AG08396 (cell line): ENCODE data around the gene DIAPH2.
A peak's percentile ranks its signal among the peaks of the same experiment; 100 is the strongest.
"Not testable (repeated sequence)": the region's sequence is repeated elsewhere in the genome, so short reads cannot be mapped to it uniquely, and the experiment has no call there.

Source experiments
- DNase-seq: peaks from one replicate; pipeline ENCODE4 v3.0.0; 2012; ENCODE audit warnings: low spot score, mixed read lengths

The DIAPH2 gene

DNA sequence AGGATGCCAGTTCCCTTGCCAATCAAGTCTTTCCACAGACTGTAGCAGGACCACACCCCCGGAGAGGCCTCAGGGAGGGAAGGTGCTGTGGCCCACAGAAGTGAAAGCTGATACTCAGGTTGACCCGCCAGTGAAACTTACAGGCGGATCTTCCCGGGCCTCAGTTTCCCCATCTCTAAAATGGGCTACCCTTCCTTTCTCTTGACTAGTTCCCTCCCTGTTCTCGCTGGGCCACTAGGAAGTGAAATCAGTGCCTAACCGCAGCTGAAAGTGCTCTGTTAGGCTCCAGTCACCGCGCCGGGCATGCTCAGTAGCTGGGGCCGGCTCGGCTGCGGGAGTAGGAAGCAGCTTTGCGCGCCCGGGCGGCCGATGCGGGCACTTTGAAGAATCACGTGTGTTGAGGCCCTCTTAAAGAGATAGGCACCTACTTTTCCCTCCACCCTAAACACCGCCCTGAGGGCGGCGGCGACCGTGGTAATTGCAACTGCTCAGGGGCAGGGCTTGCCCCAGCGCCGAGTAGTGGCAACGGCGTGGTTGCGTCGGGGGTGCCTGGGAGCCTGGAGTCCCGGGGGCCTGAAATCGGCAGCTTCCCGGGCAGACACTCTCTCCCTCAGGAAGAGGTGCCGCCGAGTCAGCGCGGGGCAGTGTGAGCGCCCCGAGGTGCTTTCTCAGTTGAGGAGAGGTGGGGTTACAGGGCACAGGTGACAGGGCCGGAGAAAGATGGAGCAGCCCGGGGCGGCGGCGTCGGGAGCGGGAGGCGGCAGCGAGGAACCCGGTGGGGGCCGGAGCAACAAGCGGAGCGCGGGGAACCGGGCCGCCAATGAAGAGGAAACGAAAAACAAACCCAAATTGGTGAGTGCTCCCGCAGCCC, at the start of gene DIAPH2:
Gene DIAPH2, plus strand, starts transcription at position 504 of the 871 bp plus-strand sequence.
- peak; percentile 66 for DNase-seq

DNA sequence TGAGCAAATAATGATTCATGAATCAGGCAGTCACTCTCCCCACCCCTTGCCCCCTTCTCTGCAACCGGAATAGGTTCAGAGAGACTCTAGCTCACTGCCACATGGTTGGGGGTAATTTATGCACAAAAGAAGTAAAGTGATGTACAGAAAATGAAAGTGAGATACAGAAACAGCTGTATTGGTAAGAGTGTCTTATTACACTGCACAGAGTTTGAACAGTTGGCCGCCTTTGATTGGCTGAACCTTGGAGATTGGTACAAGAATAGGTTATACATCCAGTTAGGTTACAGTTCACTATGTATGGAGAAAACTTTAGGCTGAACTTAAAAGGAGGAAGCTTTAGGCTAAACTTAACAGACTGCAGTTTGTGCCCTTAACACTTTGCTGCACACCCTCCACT, 34.6 kb upstream of the DIAPH2 start:
- no peak for DNase-seq

DNA sequence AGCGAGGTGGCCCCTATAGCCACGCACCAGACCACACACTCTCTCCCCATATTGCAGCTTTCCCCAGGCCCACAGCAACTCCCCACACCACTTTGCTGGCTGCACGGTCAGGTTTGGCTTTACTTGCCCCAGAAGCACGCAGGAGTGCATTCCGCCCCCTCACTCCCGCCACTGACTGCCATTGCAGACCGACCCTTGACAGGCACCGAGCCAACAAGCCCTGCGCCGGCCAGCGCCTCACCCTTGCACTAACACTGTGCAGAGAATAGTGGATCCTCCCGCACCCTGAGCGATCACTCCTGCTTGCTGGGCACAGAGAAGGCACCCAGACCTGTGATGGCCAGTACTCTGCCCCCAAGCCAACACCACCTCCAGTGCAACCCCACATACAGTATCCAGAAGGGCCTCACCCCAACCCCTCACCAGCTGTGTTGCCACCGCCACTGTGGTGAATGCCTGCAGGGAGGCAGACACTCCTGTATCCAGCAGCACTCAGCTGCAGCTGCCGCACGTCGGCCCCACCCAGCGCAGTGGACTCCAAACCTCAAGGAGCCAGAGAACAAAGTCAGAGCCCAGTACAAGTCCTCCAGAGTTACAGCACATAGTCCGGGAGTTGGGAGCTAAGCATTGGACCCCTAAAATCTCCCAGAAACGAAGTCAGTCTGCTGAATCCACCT, 28.6 kb upstream of the DIAPH2 start:
- no peak for DNase-seq

DNA sequence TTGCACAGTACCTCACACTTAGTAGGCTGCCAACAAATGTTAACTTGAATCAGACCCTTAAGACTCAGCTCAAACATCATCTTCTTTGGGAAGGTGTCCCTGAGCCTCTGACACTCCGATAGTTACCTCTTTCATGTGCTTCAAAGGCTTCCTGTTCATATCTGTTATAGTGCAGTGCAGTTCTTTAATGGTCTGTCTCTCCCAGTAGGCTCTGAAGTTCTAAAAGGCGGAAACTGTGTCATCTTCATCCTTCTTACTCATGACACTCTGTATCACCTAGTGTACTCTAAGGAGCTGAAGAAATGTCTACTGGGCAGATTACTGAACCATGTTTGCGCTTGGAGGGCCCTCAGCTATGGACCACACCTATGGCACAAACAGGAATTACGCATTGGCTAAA, 2.1 kb upstream of the DIAPH2 start:
- DNase-seq: no peak

DNA sequence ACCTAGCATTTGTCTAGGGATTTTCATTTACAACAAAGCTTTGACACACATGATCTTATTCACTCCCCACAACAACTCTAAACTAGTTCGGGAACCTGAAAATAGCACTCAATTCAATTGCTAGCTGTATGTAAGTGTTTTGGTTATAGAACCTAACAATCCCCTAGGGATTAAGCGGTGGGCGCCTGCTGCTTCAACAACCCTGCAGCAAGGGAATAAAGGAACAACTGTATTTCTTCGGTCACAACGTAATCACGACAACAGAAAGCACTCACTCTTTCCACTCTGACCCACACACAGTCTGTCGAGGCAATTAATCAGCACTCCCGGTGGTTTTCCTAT, 674 bp upstream of the DIAPH2 start:
- DNase-seq: no peak

DNA sequence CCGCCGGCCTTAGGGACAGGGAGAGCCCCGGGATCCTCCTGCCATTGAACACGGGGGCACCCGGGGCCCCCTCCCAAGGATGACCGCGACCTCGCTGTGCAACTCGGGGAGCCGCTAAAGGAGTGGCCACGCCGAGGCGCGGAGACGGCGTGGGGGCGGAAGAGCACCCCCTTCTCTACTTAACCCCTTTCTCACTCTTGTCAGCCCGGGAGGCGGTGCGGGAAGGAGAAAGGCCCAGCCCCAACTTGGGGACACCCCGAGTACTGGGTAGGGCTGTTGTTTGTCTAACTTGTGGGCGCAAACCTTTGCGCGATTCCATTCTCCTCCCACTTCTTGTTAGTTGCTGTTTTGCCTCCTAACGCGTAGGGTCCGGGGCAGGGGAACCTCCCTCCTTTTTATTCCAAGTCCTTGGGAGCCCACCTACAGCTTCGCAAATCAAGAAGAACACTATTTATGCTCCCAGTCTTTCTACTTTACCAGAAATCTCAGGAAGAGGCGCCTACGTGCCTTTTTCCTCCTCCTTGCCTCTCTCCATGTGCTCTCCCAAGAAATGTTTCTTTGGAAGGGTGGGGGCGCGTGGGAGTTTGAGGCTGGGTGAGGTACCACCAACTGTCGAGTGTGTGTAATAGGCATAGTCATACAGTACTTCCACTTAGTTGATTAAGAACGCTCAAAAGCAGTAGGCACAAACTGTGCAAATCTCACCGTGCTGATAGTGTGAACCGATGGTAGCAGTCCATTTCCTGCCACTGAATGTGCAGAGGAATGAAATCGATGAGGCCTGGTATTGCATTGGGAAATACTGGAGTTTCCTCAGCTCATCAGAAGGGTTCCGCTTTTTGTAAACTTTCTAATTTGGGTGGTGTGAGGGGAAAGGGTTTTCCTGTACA, 813 bp downstream of the DIAPH2 start:
- DNase-seq: peak; percentile 14

DNA sequence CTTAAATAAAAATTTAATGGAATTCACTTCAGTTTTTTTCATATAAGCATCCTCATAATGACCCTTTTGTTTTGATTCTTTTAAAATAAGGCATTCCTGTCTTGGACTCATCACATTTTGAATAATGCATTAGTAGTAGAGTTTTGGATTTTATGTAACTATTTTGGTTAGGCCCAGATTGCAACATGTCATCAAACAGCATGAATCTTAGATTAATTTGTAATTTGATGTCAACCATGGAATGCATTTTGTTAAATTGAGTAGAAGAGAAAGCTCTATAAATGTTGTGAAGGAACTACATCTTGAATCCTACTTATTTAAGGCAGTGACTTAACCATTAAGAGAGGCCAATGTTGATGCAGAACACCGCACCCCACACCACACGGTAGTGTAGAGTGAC, 3.1 kb downstream of the DIAPH2 start:
- no peak for DNase-seq

DNA sequence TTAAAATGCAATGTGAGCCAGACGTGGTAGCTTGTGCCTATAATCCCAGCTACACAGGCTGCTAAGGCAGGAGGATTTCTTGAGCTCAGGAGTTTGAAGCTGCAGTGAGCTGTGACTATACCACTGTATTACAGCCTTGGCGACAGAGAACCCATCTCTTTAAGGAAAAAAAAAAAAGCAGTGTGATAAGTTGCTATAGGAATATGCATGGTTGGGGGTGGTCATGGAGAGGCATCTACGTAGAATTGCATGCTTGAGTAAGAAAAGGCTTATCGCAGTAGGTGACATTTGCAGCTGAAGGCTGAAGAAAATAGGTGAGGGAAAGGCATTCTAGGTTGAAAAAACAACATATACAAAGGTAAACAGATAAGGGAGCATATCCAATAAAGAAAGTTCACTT, 4.1 kb downstream of the DIAPH2 start:
- DNase-seq: no peak

DNA sequence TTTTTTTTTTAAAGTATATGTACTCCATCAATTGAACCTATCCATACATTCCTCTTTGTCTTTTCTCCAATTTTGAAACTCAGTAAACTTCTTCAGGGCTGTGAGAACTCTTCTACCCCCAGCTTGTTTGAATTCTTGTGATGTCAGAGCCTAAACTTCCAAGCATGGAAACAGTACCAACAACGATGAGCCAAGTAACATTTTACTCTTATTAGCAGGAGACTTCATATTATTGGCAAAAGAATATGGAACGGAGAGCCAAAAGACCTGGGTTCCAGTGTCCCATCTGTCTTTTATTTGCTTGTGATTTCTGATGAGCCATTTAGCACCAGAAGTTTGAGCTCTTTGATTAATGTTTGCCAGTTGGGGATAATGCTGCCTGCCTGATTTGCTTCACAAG, 5.3 kb downstream of the DIAPH2 start:
- DNase-seq: no peak

DNA sequence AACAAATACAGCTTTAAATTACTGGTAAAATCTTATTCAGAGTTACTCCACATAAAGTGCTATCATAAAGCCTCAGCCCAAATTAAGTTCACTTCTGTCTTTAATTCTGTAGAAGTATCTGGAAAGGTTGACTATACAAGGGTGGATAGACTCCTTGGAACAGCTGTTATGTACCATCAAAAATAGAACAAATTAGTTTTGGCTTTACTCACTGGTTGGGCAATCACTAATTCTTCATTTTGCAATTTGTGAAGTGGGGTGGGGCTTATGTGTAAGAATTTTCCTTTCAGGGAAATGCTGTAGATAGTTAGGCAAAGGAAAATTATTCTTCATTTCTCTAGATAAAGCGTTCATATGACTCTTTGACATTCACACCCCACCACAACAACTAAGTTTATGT, 7.8 kb downstream of the DIAPH2 start:
- no peak for DNase-seq

DNA sequence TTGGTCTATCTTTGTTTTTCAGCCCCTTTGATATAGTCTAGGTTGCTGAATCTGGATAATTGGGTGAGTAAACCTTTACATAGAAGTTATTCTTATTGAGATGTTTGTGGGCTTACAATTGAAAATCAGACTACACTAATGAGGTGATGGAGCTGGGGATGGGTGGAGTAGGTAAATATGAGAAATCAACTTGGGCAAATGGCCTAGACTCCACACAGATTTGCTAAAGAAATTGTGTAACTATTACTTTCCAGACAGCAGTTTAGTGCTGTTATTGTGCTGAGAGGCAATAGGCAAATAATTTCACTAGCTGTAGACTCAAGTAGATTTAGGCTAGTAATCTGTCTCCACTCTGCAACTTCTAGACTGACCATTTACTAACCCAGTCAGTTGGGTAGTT, 8.2 kb downstream of the DIAPH2 start:
- no peak for DNase-seq

DNA sequence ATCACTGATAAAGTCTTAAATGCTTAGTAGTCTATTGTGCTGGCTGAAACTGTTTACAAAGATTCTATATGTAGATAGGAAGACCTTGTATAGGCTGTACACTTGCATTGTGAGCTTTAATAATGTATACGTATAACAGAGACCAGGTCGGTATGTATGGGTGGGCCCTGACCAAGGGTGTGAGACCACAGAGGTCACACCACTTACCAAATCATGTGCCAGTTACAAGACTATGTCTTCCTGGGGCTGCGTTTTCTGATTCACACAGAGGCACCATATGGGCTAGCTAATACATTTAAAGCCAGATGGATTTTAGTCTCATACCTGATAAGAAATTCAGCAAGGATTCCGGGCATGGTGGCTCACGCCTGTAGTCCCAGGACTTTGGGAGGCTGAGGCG, 8.8 kb downstream of the DIAPH2 start:
- no peak for DNase-seq

DNA sequence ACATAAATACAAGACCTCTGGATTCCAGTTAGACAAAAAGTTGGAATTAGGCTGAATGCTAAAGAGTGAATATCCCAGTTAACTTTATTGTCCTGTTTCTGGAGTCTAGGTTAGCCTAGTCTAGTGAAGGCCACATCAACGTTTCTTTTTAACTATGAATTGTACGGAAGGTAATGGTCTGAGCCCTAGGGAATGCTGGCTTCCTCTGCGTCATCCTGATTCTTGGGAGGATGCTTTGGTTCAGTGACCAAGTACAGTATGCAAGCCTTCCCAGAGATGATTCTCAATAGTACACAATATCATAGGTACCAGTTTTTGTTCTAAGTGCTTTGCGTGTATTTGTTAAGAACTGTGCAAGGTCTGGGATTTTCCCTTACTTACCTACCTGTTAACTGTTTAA, 11.8 kb downstream of the DIAPH2 start:
- DNase-seq: no peak

DNA sequence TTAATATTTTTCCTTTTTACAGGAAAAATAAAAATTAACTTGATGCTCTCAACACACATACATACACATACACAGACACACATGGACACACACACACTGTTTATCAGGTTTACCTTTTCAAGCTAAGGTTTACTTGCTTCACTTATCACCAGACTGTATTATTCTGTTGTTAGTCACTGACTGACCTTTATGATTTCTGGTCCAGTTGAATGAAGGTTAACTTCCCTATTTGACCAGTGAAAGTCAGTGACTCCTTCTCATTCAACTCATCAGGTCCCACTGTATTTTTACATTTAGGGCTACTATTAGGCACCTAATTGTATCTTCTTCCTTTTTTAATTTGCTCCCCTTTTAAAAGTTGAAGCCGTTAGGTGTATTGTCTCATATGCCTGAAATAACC, 16.0 kb downstream of the DIAPH2 start:
- no peak for DNase-seq

DNA sequence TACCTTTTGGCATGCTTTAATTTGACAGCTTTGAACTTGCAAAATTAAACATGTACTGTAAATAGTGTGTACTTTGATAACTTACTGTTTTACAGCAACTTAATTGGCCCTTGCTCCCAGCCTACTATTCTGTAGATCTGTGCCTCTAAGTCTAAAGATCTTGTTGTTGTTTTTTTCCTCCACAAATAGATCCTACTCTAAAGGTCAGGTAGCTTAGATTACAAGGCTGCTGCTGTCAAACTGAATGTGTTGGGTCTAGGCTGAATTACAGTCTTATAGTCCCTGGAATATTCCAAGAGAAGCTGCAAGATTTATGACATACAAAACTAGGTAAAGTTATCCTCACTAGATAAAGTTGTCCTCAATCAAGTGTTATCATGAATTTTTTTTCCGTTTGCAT, 18.7 kb downstream of the DIAPH2 start:
- no peak for DNase-seq

DNA sequence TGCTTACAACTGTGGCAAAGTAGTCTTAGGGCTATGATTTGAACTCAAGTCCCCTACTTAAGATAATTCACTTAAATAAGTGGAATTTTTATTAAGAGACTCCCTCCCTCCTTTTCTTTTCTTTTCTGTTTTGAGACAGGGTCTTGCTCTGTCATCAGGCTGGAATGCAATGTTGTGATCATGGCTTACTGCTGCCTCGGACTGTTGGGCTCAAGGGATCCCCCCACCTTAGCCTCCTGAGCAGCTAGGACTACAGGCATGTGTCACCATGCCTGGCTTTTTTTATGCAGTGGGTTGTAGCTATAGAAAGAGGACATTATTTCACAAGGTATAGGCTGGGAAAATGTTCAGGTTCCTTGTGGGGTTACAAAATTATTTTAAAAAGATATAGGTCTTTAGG, 19.2 kb downstream of the DIAPH2 start:
- DNase-seq: no peak

DNA sequence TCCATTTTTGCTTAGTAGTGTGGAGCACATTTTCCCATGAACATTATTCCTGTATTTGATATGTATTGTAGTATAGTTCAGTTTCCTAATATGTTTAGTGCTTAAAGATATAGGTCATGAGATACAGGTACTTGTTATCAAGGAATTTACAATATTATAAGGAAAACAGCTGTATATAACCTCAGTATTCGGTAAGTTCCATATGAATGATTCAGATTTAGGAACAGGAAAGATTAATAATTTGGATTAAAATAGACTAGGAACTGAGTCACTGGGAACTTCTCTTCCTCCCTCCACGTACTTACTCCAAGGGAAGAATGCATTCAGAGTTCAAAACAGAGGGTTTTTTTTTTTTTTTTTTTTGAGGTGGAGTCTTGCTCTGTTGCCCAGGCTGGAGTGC, 20.0 kb downstream of the DIAPH2 start:
- DNase-seq: no peak

DNA sequence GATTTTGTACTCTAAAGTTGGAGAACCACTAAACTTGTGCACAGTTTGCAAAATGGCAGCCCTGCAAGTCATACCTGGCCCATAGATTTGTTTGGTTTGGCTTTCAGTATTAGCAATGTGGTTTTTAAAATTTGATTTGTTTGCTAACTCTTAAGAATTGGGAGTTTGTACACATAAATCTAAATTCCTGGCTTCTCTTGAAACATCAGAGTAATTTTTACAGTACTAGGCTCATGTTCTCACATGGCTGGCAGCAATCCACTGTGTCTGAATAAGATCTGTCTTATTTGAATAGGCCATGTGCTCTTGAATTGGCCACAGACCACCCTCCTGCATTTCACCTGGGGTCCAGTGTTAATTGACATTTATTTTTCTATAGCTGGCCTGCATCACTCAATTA, 21.3 kb downstream of the DIAPH2 start:
- no peak for DNase-seq

DNA sequence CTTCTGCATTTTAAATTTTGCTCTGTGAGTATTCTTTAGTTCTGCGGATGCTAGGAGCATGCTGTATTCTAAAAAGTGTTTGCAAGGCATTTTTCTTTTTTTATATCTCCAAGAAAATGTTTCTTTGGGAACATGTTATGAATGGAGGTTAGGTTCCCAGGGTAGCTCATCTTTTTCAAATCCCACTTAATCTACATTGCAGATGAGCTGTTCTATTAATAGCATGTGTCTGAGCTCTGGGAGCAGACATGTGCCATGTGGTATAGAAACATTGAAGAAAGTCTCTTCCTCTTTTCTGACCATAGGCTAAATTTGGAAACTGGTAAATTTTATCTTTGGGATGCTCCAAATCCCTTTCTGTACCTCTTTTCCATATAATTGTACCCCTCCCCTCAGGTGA, 23.2 kb downstream of the DIAPH2 start:
- no peak for DNase-seq

DNA sequence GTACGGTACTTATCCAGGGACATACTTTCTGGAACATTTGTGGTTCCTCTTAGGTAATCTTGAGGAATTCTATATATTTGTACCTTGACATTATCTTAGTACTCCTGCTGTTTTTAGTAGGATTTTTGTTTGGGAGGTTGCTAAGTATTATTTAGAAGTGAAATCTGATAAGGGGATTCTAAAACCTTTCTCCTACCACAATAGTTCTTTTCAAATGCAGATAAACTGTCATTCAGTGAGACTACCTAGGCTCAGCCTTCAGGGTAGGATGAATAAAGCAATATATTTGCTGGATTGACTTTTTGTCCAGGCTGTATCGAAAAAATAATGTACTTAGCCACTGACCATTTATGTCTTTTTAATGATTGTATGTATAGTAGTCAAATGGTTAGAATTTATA, 25.4 kb downstream of the DIAPH2 start:
- DNase-seq: no peak

DNA sequence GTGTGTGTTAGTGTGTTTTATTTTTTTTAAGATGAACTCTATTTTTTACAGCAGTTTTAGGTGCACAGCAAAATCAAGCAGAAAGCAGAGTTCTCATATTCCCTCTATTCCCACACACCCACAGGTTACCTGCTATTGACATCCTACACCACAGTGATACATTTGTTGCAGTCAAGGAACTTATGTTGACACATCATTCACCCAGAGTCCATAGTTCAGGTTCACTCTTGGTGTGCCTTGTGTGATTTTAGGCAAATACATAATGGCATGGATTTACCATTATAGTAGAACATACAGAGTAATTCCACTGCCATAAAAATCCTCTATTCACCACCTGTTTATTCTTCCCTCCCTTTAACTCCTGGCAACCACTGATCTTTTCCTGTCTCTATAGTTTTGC, 28.7 kb downstream of the DIAPH2 start:
- no peak for DNase-seq

DNA sequence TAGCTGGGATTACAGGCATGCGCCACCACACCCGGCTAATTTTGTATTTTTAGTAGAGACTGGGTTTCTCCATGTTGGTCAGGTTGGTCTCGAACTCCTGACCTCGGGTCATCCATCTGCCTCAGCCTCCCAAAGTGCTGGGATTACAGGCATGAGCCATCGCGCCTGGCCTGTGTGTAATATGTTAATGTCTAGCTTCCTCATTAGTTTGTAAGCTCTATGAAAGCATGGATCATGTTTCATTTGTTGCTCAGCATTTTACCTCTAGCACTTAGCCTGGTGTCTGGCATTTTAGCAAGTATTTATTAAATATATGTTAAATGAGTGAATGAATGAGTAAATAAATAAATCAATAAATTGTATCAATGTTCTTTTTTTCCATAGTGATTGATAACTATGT, 29.8 kb downstream of the DIAPH2 start:
- DNase-seq: not testable (repeated sequence)

DNA sequence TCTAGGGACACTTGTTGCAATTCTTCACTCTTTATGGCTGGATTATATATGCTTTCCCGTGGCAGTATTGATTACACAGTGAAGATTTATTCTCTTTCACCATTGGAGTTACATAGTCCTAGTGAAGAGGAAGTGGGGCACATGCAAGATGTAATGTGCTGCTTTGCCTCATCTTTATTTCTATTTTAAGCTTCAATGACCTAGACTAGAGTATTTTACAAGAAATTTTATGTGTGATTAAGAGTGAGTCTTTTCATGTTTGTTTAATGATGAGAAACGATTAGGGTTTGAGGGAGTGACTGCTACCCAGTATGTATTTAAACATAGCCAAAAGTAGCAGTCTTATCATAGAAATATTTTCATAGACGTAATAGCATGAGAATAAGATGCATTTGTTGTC, 30.8 kb downstream of the DIAPH2 start:
- DNase-seq: no peak
